ENCODE data around the gene ARHGEF39. TPM values are rescaled to one million over a fixed set of nuclear protein-coding genes. Genes with fewer than 3 reads are reported as not detected.

ARHGEF39 gene
- polyA plus RNA-seq, 3 donors from 2014 or later, result 0.92 to 1.9 (median 1.1) TPM

GRCh38 chr9:35702696-35703095 lies 37.7 kb upstream of the ARHGEF39 start:
- Mint-ChIP-seq H3K27me3 (ENCODE audit: low read depth in 3 of 3) (no peaks in the 10 kb centered on the region), H3K27ac (peak overlapping the region in 1 of 6 donors; percentile 53), H3K4me1 (peaks cover 0 to 2% of the 10 kb centered on the region in 2 donors), H3K9me3 (no peaks in the 10 kb centered on the region), H3K36me3 (peaks cover 14 to 46% (median 33%) of the 10 kb centered on the region in 3 donors), H3K4me3 (no peak overlapping the region)
- no peak for DNase-seq

- DNase-seq, result no peak
- peaks cover 13 to 39% (median 30%) of the 10 kb centered on the region in 3 donors for H3K36me3 Mint-ChIP-seq
Observed at GRCh38 chr9:35700942-35701341, 35.9 kb upstream of the ARHGEF39 start.

GRCh38 chr9:35700031-35700430 lies 35.0 kb upstream of the ARHGEF39 start:
- H3K27ac Mint-ChIP-seq, result no peak overlapping the region
- H3K4me1 Mint-ChIP-seq, result peaks cover 9 to 10% of the 10 kb centered on the region in 2 donors
- H3K27me3 Mint-ChIP-seq (ENCODE audit: low read depth in 3 of 3), result no peaks in the 10 kb centered on the region
- no peak for DNase-seq
- H3K4me3 Mint-ChIP-seq, result no peak overlapping the region
- H3K9me3 Mint-ChIP-seq, result no peaks in the 10 kb centered on the region
- peaks cover 13 to 35% (median 30%) of the 10 kb centered on the region in 3 donors for H3K36me3 Mint-ChIP-seq

More at GRCh38 chr9:35700942-35701341, 35.9 kb upstream of the ARHGEF39 start:
- H3K4me1 Mint-ChIP-seq, result peaks cover 9 to 10% of the 10 kb centered on the region in 2 donors
- no peaks in the 10 kb centered on the region for H3K9me3 Mint-ChIP-seq
- no peak overlapping the region for H3K27ac Mint-ChIP-seq
- no peaks in the 10 kb centered on the region for H3K27me3 Mint-ChIP-seq (ENCODE audit: low read depth in 3 of 3)
- H3K4me3 Mint-ChIP-seq, result no peak overlapping the region

DNA sequence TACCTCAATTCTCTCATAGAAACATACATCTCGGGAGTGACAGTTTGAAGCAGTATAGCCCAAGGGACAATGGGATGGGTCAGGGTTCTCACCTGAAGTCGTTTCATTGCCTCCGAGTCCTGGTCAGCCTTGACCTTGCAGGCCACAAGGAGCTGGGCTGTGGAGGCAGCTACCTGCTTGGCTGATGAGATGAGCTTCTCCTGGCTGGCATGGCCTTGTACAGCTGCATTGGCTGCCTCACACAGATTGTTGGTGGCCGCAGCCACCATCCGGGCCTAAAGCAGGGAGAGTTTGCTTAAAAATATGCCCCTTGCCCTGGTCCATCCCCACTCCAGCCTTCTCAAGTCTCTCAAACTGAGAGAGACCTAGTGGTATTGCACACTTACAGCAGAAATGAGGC lies 33.2 kb upstream of the ARHGEF39 start:
- Mint-ChIP-seq H3K9me3 (no peaks in the 10 kb centered on the region), H3K27ac (peak overlapping the region in 3 of 6 donors; percentile 4 to 22 (median 7)), H3K36me3 (peaks cover 12 to 20% (median 17%) of the 10 kb centered on the region in 3 donors), H3K4me3 (no peak overlapping the region), H3K27me3 (ENCODE audit: low read depth in 3 of 3) (no peaks in the 10 kb centered on the region), H3K4me1 (peaks cover 9 to 10% of the 10 kb centered on the region in 2 donors)
- no peak for DNase-seq

- Mint-ChIP-seq H3K4me3 (no peak overlapping the region), H3K36me3 (peaks cover 5 to 13% (median 12%) of the 10 kb centered on the region in 3 donors), H3K27me3 (ENCODE audit: low read depth in 3 of 3) (no peaks in the 10 kb centered on the region), H3K9me3 (no peaks in the 10 kb centered on the region), H3K27ac (peak overlapping the region in 3 of 6 donors; percentile 4 to 50 (median 45)), H3K4me1 (peaks cover 9 to 10% of the 10 kb centered on the region in 2 donors)
- no peak for DNase-seq
Observed at GRCh38 chr9:35697486-35697885, 32.5 kb upstream of the ARHGEF39 start.

DNA sequence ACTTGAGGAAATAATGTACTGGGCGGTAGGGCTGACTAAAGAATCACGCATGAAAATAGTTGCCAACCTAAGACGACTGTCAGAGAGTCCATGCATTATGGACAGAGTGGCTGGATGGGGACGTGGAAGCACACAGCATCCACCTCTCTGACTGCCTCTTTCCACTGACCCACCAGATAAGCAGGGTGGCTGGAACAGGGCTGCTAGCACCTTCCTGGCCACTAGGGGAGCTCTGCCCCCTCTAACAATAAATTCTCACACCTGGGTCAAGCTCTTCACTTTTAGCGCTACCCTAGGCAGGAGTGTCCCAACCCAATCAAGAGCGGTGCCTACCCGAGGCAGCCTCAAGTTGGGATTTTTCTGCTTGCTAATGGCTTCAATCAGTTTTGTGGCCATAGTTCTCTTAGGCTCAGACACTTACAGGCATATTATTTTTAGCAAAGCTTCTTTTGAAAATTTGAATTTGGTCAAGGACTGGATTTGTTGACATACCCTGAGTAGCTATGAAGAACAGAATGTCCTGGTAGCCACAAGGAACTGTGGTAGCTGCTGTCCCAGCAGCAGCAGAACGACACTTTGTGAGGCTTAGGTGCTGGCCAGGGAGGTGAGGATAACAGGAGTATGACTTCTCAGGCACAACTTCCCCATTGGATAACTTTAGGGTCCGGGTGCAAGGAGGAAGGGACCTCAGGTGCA lies 31.7 kb upstream of the ARHGEF39 start:
- Mint-ChIP-seq H3K27me3 (ENCODE audit: low read depth in 3 of 3) (no peaks in the 10 kb centered on the region), H3K4me3 (no peak overlapping the region), H3K36me3 (peaks cover 5 to 13% (median 12%) of the 10 kb centered on the region in 3 donors), H3K4me1 (peaks cover 14 to 15% of the 10 kb centered on the region in 2 donors), H3K9me3 (no peaks in the 10 kb centered on the region), H3K27ac (peak overlapping the region; percentile 77 to 86 (median 84))
- DNase-seq, result peak; percentile 58 to 67 (median 65)

DNA sequence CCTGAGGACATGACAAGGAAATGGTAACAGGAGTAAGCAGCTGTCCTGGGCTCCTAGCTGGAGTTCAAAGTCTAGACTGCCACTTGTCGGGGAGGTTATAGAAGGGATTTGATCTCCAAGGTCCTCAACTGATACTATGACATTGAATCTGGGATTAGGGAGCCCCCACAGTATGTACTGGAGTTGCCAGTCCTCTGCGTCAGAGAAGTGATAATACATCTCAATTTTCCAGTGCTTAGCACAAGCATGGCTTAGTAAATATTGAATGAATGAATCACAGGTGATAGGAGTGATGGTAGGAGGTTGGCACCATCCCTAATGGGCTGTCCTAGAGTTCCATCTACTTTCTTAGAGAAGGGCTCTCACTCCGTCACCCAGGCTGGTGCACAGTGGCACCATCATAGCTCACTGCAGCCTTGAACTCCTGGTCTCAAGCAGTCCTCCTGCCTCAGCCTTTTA lies 31.0 kb upstream of the ARHGEF39 start:
- Mint-ChIP-seq H3K9me3 (no peaks in the 10 kb centered on the region), H3K27me3 (ENCODE audit: low read depth in 3 of 3) (peaks cover 0 to 2% (median 0%) of the 10 kb centered on the region in 3 donors), H3K36me3 (peaks cover 5 to 13% (median 12%) of the 10 kb centered on the region in 3 donors), H3K4me1 (peaks cover 21 to 22% of the 10 kb centered on the region in 2 donors), H3K4me3 (no peak overlapping the region), H3K27ac (peak overlapping the region in 4 of 6 donors; percentile 77 to 86 (median 84))
- DNase-seq, result no peak

DNA sequence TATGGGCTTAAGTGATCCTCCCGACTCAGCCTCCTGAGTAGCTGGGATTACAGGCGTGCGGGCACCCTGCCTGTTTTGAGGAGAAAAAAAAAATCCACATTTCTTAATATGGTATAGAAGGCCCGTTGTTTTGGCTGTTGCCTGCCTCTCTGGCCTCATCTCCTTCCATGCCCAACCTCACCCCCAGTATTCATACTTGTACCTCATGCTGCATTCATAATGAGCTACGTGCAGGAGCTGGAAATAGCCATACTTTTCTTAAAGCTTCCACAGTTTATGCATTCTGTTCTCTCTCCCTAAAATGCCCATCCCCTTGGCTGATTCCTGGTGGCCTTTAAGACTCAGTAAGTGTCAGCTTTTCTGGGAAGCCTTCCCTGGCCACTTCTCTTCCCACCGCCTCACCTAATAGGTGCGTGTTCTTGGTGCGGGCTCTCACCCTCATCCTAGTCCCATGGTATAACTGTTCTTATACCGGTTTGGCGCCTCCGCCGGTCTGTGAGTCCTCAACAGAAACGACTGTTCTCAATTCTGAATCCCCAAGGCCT lies 26.8 kb upstream of the ARHGEF39 start:
- Mint-ChIP-seq H3K4me3 (peak overlapping the region; percentile 88 to 94 (median 89)), H3K27me3 (ENCODE audit: low read depth in 3 of 3) (peaks cover 0 to 4% (median 3%) of the 10 kb centered on the region in 3 donors), H3K4me1 (peaks cover 20 to 27% of the 10 kb centered on the region in 2 donors), H3K9me3 (no peaks in the 10 kb centered on the region), H3K27ac (peak overlapping the region; percentile 20 to 89 (median 70)), H3K36me3 (peaks cover 5 to 7% (median 6%) of the 10 kb centered on the region in 3 donors)
- no peak for DNase-seq

DNA sequence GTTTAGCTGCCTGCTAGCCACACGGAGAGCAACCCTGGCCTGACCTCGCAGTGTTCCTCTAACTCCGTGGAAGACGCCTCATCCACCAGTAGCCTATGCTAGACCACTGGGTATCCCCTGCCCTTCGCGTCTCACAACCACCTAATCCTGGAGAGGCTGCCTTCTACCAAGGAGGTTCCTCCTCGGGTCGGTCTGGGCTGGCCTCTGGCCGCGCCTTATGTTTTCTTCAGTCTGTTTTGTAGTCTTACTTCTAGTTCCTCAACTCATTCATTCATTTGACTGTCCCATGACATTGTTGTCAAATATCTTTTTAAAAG lies 26.3 kb upstream of the ARHGEF39 start:
- Mint-ChIP-seq H3K36me3 (peaks cover under 1 to 2% (median under 1%) of the 10 kb centered on the region in 3 donors), H3K4me3 (peak overlapping the region; percentile 88 to 94 (median 89)), H3K4me1 (peaks cover 15 to 22% of the 10 kb centered on the region in 2 donors), H3K9me3 (no peaks in the 10 kb centered on the region), H3K27ac (peak overlapping the region; percentile 53 to 89 (median 76)), H3K27me3 (ENCODE audit: low read depth in 3 of 3) (peaks cover 0 to 4% (median 3%) of the 10 kb centered on the region in 3 donors)
- no peak for DNase-seq

- peaks cover 13 to 19% of the 10 kb centered on the region in 2 donors for H3K4me1 Mint-ChIP-seq
- H3K9me3 Mint-ChIP-seq, result no peaks in the 10 kb centered on the region
- H3K27ac Mint-ChIP-seq, result peak overlapping the region; percentile 53 to 89 (median 76)
- peak overlapping the region; percentile 88 to 94 (median 89) for H3K4me3 Mint-ChIP-seq
- DNase-seq, result peak; percentile 38 to 45 (median 43)
- H3K27me3 Mint-ChIP-seq (ENCODE audit: low read depth in 3 of 3), result peaks cover 0 to 4% (median 3%) of the 10 kb centered on the region in 3 donors
- H3K36me3 Mint-ChIP-seq, result no peaks in the 10 kb centered on the region
Observed at GRCh38 chr9:35690614-35691333, 25.8 kb upstream of the ARHGEF39 start.

DNA sequence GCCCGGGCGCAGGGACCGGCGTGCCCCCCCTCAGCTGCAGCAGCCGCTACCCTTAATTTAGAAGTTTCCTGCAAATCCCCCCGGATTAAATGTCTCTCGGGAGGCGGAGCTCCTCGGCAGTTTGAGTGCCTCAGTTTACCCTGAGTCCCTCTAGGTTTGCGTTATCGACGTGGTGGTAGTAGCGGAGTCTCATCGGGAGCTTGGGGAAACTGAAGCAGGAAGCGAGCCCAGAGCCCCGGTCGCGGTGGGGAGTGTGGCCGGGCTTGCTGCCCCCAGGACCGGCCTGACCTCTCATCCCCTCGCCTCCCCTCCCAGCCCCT lies 25.3 kb upstream of the ARHGEF39 start:
- DNase-seq, result no peak
- Mint-ChIP-seq H3K9me3 (no peaks in the 10 kb centered on the region), H3K36me3 (no peaks in the 10 kb centered on the region), H3K4me1 (peaks cover 13 to 19% of the 10 kb centered on the region in 2 donors), H3K4me3 (peak overlapping the region; percentile 74 to 94 (median 81)), H3K27me3 (ENCODE audit: low read depth in 3 of 3) (peaks cover 0 to 4% (median 3%) of the 10 kb centered on the region in 3 donors), H3K27ac (peak overlapping the region in 1 of 6 donors; percentile 45)

DNA sequence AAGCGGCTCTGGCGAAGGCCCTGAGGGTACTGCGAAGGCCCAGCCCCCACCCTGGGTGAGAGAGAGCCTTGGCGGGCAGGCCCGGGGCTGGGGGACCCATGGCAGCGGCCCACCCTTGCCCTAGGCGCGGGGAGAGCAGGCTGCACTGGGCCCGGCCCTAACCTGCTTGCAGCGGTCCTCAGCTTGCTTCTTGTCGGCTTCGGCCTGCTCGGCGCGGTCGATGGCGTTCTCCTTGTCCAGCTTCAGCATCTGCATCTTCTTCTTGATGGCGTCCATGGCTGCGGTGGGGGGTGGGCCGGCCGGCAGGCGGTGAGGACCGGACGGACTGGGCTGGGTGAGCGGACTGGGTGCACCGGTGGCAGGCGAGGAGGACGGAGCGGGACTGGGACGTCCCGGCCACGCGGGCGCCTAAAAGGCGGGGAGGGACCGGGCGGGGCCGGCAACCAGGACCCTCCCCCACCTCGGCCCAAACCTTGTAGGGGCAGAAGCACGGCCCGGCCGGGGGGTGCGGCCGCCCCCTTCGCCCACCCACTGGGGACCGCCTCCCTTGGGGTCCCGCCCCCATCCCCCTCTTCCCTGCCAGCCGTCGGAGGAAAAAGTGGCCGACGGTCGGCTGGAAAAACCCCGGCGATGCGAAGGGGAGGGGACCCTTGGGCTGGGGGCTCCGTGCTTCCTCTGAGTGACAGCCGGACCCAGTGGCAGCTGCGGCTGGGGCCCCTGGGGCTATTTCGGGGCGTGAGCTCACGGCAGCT lies 24.7 kb upstream of the ARHGEF39 start, which contains the start of gene TPM2:
Gene TPM2 (minus strand): TSS at position 384 of the 752 bp plus-strand sequence. CDS start 108 bp downstream, at position 276.
- peaks cover 0 to 4% (median 3%) of the 10 kb centered on the region in 3 donors for H3K27me3 Mint-ChIP-seq (ENCODE audit: low read depth in 3 of 3)
- H3K4me3 Mint-ChIP-seq, result peak within 1 kb of the TSS; percentile 88 to 94 (median 89)
- no peaks in the 10 kb centered on the region for H3K36me3 Mint-ChIP-seq

More for the DNA sequence above, 24.7 kb upstream of the ARHGEF39 start, which contains the start of gene TPM2:
- H3K27ac Mint-ChIP-seq, result peak within 1 kb of the TSS in 5 of 6 donors; percentile 52 to 89 (median 78)
- H3K4me1 Mint-ChIP-seq, result peaks cover 13 to 19% of the 10 kb centered on the region in 2 donors
- no peak for DNase-seq
- H3K9me3 Mint-ChIP-seq, result no peaks in the 10 kb centered on the region
